ENCODE measurements around the gene CEP85L. TPM values are rescaled to one million over a fixed set of nuclear protein-coding genes. Genes with fewer than 3 reads are reported as not detected.
A peak's percentile ranks its signal among the peaks of the same experiment; 100 is the strongest.

CEP85L gene
- total and polyA plus RNA-seq, 12 donors, result 1.0 to 19.2 (median 8.1) TPM

DNA sequence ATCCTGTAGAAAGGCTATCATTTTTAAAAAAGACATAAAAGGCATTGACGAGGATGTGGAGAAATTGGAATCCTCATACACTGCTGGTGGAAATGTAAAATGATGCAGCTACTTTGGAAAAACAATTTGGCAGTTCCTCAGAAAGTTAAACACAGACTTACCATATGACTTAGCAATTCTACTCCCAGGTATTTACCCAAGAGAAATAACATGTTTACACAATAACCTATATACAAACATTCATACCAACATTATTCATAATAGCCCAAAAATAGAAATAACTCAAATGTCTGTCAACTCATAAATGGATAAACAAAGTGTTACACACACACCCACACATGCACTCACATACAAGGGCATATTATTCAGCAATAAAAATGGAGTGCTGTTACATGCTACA lies 23.4 kb upstream of the CEP85L start:
- no peaks in the 10 kb centered on the region for H3K9me3 ChIP-seq
- H3K27ac ChIP-seq, result no peak overlapping the region
- no peak for TF ChIP-seq CTCF (IDR thresholded peaks at IDR 0.05)
- intact Hi-C loops (cut with DNase I), result no loop called here
- WGBS, 2 donors, result 87 to 90% methylated on average over 1 of the region's 1 CpG
- ATAC-seq (no peak), DNase-seq (no peak)
- H3K27me3 ChIP-seq, result no peaks in the 10 kb centered on the region
- H3K36me3 ChIP-seq, result no peaks in the 10 kb centered on the region
- H3K4me1 ChIP-seq, result peaks cover 0 to 9% (median 0%) of the 10 kb centered on the region in 9 donors
- no peak overlapping the region for H3K4me3 ChIP-seq

DNA sequence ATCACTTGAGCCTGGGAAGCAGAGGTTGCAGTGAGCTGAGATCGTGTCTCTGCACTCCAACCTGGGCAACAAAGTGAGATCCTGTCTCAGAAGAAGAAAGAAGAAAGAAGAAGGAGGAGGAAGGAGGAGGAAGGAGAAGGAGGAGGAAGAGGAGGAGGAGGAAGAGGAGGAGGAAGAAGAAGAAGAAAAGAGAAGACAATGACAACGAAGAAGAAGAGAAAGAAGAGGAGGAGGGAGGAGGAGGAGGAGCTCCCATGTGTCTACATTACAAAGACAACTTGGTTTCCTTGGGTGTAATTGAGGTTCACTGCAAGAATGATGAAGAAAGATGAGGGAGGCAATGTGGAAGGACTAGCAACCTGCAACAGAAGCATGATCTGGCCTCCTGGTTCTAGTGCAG lies 21.3 kb upstream of the CEP85L start:
- Histone ChIP-seq H3K36me3 (no peaks in the 10 kb centered on the region), H3K4me3 (no peak overlapping the region), H3K27ac (no peak overlapping the region), H3K4me1 (peaks cover 0 to 29% (median 9%) of the 10 kb centered on the region in 9 donors), H3K27me3 (no peaks in the 10 kb centered on the region), H3K9me3 (no peaks in the 10 kb centered on the region)
- 61 to 81% methylated on average over 2 of the region's 2 CpGs for WGBS, 2 donors
- ATAC-seq, result no peak
- intact Hi-C loops (cut with DNase I), result no loop called here
- DNase-seq, result no peak
- TF ChIP-seq CTCF (IDR thresholded peaks at IDR 0.05), result no peak

DNA sequence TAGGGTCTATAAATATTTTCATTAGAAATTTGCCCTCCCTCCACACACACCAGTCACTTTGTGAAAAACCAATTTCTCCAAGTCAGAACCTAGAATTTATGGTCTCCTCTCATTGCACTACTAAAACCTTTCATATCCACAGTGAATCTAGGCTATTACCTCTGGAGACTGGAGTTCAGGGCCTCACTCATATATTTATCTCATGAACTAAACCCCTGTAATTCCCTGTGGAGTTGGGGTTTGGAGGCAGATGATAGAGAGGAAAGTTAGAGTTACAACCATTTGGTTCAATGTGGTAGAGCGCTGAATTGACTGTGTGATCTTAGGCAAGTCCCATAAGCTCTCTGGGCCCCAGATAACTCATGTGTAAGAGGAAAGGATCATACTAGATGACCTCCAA lies 18.2 kb upstream of the CEP85L start:
- WGBS, 2 donors, result 100% methylated on average over 1 of the region's 1 CpG
- no peak for DNase-seq
- TF ChIP-seq CTCF (IDR thresholded peaks at IDR 0.05), result no peak
- no peaks in the 10 kb centered on the region for H3K27me3 ChIP-seq
- intact Hi-C loops (cut with DNase I), result loop anchor here in 1 of 10 donors (5.0 kb wide), 1 partner anchor 38 kb away; no protein-coding TSS in a partner anchor
- peak overlapping the region in 5 of 10 donors; percentile 10 to 46 (median 38) for H3K27ac ChIP-seq
- peaks cover 0 to 32% (median 14%) of the 10 kb centered on the region in 9 donors for H3K4me1 ChIP-seq
- no peaks in the 10 kb centered on the region for H3K9me3 ChIP-seq
- ATAC-seq, result no peak
- no peak overlapping the region for H3K4me3 ChIP-seq
- no peaks in the 10 kb centered on the region for H3K36me3 ChIP-seq

GRCh38 chr6:118668761-118669385 lies 17.5 kb upstream of the CEP85L start:
- TF ChIP-seq CTCF (IDR thresholded peaks at IDR 0.05), result no peak
- Histone ChIP-seq H3K36me3 (no peaks in the 10 kb centered on the region), H3K4me3 (no peak overlapping the region), H3K27ac (peak overlapping the region in 5 of 10 donors; percentile 34 to 46 (median 38)), H3K27me3 (no peaks in the 10 kb centered on the region), H3K9me3 (no peaks in the 10 kb centered on the region), H3K4me1 (peaks cover 0 to 32% (median 14%) of the 10 kb centered on the region in 9 donors)
- ATAC-seq, result peak in 1 of 8 donors; percentile 22
- 29 to 52% methylated on average over 1 of the region's 1 CpG for WGBS, 2 donors
- intact Hi-C loops (cut with DNase I), result loop anchor here in 1 of 10 donors (5.0 kb wide), 1 partner anchor 38 kb away; no protein-coding TSS in a partner anchor
- DNase-seq, result no peak
